GM21390 (cell line): Measurements from ENCODE around the gene CDH13.

Source experiments
- ATAC-seq: cut with Tn5 transposase; IDR thresholded peaks from one replicate; pipeline ENCODE4 v1.9.1; 2021; ENCODE audit not compliant: unreplicated experiment

The CDH13 gene

GRCh38 chr16:83095941-83096692, 469.3 kb downstream of the CDH13 start:
- ATAC-seq: no peak

- no peak for ATAC-seq
These were observed 471.8 kb downstream of the CDH13 start for GRCh38 chr16:83098536-83098935.

DNA sequence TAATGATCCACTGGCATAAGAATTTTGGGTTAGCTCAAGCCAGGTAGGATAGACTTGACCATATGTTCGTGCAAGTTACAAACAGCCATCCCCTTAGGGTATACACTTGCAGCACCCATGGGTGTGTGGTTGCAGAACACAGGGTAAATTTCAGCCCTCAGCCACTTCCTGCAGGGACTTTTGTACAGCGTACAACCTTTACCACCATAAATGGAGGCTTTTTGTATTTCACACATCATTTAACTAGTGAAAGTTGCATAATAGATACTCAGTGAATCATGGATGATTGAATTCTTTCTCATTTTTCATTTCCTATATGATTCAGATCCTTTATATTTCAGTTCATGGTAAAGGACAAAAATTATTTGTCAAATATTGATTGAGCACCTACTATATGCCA, 473.9 kb downstream of the CDH13 start:
- ATAC-seq: no peak

- ATAC-seq: no peak
These were observed 475.6 kb downstream of the CDH13 start for GRCh38 chr16:83102336-83102735.

DNA sequence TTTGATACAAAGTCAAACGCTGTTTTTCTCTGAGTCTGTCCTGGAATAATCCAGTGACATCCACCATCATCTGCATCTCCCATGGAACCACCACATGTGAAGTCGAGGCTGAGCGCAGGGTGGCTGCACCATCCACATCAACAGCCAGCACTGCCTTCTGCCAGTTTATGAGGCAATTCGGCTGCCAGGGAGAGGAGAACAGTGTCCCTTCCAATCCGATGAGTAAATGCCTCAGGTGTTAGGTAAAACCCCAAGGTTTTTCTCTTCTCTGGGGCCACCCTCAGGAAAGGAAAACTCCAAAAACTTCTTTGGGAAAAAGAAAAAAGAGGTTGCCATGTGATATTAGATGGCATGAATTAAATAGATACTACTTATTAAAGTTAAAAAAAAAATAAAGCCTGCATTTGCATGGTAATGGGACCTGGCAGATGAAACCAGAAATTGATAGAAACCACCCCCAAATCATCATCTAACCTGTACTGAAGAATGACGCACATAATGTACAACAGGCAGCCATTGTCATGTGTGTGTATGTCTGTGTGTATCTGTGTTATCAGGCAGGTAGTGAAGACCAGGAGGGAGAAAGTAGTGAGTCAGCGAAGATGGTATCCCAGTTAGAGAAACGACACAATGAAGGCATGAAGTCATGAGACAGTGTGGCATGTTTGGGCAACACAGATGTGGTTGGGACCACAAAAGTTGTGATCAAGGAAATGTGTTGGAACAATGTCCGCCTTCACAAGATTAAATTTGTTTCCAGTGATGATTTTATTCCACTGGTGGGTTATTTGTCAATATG, 478.7 kb downstream of the CDH13 start:
- ATAC-seq: no peak

- no peak for ATAC-seq
These were observed 482.8 kb downstream of the CDH13 start for GRCh38 chr16:83109490-83110125.

GRCh38 chr16:83110269-83110668, 483.5 kb downstream of the CDH13 start:
- ATAC-seq: no peak

GRCh38 chr16:83113317-83113716, 486.5 kb downstream of the CDH13 start:
- ATAC-seq: no peak

- ATAC-seq: no peak
These were observed 487.0 kb downstream of the CDH13 start for GRCh38 chr16:83113811-83114210.

- ATAC-seq: no peak
These were observed 488.9 kb downstream of the CDH13 start for GRCh38 chr16:83115491-83116232.

DNA sequence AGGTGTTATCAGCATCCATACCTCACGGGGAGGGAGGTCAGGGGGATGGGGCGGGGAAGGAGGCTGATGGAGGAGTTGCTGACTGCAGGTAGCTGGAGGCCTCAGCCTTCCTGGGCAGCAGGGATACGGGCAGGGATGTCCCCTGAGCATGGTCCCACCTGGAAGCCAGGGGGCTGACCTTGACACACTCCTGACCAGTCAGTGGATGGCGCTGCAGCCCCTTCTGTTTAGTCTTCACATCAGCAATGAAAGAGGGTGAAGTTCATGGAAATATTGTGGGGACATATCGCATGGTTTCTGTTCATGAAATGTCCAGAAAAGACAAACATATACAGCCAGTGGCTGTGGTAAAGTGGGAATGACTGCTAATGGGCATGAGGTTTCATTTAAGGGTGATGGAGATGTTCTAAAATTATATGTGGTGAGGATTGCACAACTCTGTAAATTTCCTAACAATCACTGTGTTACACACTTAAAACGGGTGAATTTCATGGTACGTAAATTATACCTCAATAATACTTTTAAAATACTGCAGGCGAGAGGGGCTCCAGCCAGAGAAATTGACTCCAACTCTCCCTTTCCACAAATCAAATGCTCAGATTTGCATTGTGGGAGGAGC, 489.6 kb downstream of the CDH13 start:
- ATAC-seq: no peak

DNA sequence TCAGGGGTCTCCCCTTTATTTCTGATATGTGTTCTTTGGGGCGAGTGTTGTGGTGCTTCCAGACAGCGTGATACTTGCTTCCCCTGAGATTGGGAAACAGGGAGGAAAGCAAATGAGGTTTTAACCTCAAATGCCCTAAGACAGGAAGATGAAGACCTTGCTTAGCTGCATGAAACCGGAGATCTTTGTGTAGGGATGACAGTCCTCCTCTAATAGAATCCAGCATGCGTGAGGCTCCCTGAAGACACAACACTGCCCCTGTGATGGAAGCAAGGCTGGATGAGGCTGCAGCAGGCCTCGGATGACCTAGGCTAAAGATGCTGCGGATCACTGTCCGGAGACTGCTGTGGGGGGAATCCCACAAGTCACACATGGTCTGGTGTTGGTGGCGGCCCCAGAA, 491.0 kb downstream of the CDH13 start:
- no peak for ATAC-seq

DNA sequence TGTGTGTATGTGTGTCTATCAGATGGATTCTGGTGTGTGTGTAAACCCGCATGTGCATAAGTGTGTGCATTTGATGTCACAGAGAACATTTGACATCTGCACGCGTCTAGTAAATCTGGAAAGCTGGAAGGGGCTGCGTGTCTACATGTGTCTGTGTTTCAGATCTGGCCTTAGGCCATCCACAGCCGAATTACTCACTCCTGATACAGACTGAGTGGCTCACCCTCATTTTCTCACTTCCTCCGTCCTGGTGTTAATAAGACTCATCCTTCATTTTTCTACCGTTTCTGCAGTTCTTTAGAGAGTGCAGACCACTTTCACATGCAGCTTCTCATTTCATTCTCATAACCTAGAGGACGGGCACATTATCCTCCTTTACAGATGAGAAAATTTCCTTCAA, 491.6 kb downstream of the CDH13 start:
- no peak for ATAC-seq

DNA sequence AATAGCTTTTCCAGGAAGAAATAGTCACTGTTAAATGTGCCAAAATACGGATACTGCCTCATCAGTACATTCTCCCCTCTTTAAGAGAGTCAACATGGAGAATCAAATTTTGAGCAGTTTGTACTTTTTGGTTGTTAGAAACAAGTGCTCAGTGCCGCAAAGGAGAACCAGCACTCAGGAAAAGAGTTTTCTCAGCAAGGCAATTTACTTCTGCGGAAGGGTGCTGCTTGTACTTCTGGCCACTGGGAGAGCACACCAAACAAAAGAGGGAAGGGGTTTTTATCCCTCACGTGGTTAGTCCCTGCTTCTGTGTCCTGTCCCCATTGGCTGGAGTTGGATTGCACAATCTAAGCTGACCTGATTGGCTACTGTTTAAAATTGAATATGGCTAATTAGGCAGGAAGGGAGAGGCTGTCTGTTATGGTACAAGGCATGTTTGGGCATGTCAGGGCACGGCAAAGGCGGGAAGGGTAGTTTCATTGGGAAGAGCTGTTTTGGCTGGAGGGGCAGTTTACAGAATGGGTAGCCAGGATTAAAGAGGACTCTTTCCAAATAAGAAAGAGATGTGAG, 499.3 kb downstream of the CDH13 start:
- ATAC-seq: no peak

DNA sequence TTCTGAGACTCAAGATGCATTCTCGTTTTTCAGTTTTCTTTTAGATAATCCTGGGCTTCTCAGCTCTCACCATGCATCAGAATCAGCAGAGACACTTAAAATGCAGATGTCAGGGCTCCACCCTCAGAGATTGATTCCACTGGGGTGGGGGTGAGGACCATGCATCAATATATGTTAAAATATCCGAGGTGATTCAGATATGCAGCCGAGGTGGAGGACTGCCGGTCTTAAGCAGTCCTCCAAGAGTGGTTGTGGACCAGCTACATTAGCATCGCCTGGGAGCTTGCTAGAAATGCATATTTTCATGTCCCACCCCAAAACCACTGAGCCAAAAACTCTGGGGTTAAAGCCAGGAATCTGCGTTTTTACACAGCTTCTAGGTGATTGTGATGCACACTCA, 501.3 kb downstream of the CDH13 start:
- ATAC-seq: no peak

DNA sequence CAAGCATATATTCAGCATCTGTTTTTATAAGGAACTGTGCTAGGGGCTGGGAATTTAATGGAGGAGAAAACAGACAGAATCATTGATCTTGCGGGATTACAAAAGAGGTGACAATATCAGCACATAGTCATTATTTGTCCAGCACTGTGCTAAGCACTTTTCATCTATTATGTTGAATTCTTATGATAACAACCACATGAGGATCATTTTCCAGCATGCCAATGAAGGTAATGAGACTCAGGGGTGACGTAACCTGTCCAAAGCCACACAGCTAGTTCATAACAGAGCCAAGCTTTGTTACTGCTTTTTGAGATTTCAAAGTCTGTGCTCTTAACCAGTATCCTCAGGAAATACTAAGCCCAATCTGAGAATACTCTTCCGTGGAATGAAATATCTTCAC, 503.3 kb downstream of the CDH13 start:
- no peak for ATAC-seq

DNA sequence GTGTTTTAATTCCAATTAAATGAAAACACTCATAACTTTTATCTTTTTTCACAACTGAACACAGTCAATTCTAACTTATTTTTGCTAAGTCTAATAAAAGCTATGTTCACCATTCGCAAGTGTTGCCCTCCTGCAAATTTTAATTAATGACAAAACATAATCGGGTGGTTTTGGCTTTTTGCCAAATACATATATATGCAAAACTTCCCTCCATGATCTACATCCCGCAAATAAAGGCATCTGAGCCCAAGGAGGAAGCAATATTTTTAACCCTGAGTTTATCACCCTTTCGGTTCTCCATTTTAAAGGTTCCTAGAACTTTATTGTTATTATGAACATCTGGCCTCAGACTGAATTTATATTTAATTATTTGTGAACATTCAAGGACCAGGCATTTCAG, 507.9 kb downstream of the CDH13 start:
- ATAC-seq: no peak

- ATAC-seq: no peak
These were observed 509.6 kb downstream of the CDH13 start for GRCh38 chr16:83136419-83136818.

- ATAC-seq: no peak
These were observed 510.2 kb downstream of the CDH13 start for GRCh38 chr16:83136924-83137323.

DNA sequence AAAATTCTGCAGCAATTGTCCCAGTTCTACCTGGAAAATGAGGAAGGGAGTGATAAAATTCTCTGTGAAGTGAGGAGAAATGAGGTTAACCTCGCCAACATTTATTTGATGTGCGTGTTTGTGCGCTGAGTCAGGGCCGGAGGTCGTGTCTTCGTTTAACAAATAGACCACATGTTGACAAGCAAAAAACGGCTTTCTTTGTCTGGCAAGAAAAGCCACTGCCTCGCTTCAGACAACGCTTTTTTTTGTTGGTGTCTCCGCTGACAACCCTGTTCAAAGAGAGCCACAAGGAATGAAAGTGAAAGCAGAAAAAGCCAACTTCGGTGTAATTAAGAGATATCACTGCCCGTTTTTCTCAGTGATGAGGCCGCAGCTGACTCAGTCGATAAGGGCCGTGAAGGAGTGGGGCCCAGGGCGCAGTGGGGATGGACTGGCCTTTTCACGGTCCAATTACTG, 510.6 kb downstream of the CDH13 start:
- no peak for ATAC-seq
